Lung (tissue), 12 donors: ENCODE results near the gene ROMO1. TPM values are rescaled to one million over a fixed set of nuclear protein-coding genes. Genes with fewer than 3 reads are reported as not detected.
"Not testable (repeated sequence)": the region's sequence is repeated elsewhere in the genome, so short reads cannot be mapped to it uniquely, and the experiment has no call there.

Experiments
- ATAC-seq: fragments of 200-7000 bp; cut with Tn5 transposase; one replicate; pipeline ENCODE4 v1.9.1; 2020; ENCODE audit warnings: moderate number of reproducible peaks; ENCODE audit not compliant: insufficient read depth, low FRiP score
- DNase-seq, 3 donors: peaks; one replicate each; pipeline ENCODE4 v3.0.0-alpha.2; 2013 to 2017
- H3K27ac ChIP-seq, 2 donors: one replicate each; pipeline ENCODE4 v1.5.1; 2013; ENCODE audit warnings: mild to moderate bottlenecking in 2 of 2, moderate library complexity in 2 of 2, control low read depth in 1 of 2, inconsistent platforms in 1 of 2, low read depth in 1 of 2, low read length in 1 of 2
- H3K27me3 ChIP-seq, 3 donors: one replicate each; pipeline ENCODE4 v1.5.1; 2013; ENCODE audit warnings: low read length in 2 of 3; ENCODE audit not compliant: control insufficient read depth in 3 of 3, insufficient read depth in 3 of 3
- H3K36me3 ChIP-seq, 4 donors: one replicate each; pipeline ENCODE4 v1.5.1; 2013; ENCODE audit warnings: low read length in 4 of 4, mild to moderate bottlenecking in 1 of 4, moderate library complexity in 1 of 4; ENCODE audit not compliant: control insufficient read depth in 4 of 4, insufficient read depth in 4 of 4
- H3K4me1 ChIP-seq, 5 donors: one replicate each; pipeline ENCODE4 v1.5.1; 2013; ENCODE audit warnings: low read length in 5 of 5, mild to moderate bottlenecking in 2 of 5, moderate library complexity in 1 of 5; ENCODE audit not compliant: control insufficient read depth in 5 of 5, insufficient read depth in 5 of 5
- H3K4me3 ChIP-seq: one replicate; pipeline ENCODE4 v1.5.1; 2013; ENCODE audit warnings: mild to moderate bottlenecking, control low read depth, moderate library complexity
- H3K9ac ChIP-seq, 2 donors: one replicate each; pipeline ENCODE4 v1.5.1; 2013; ENCODE audit warnings: low read length in 2 of 2, control low read depth in 1 of 2; ENCODE audit not compliant: insufficient read depth in 1 of 2
- H3K9me3 ChIP-seq, 4 donors: one replicate each; pipeline ENCODE4 v1.5.1; 2013; ENCODE audit warnings: low read length in 3 of 4, mild to moderate bottlenecking in 1 of 4, moderate library complexity in 1 of 4; ENCODE audit not compliant: control insufficient read depth in 4 of 4, insufficient read depth in 3 of 4
- WGBS, 2 donors: extraction: QIAGEN DNeasy Blood & Tissue Kit; methylation state at CpG; one replicate each; pipeline ENCODE4 v1.1.7; 2013; 5-methylcytosine and 5-hydroxymethylcytosine counted together
- polyA plus RNA-seq, 2 donors: library from polyadenylated mRNA; stranded (reverse); fragments of 200-250 nt; gene quantifications; one replicate each; pipeline ENCODE4 v1.2.1, GENCODE V29; 2013
- total RNA-seq, 2 donors: library from RNA; depleted of rRNA in 1 of 2; stranded (reverse); fragments of >200 nt in 1 of 2; gene quantifications; one replicate each; pipeline ENCODE4 v1.2.1, GENCODE V29; 2014 to 2021
- TF ChIP-seq, protein P1 (sequence below): IDR thresholded peaks from 2 replicates; pipeline ENCODE4 v1.5.1; 2012; ENCODE audit warnings: mild to moderate bottlenecking; ENCODE audit errors: control extremely low read depth, extremely low read depth
- donor health status: control.
- donor health status: control.
- donor health status: Bipolar disorder and iron deficiency.
- donor health status: healthy.
- donor health status: DM: yes; HTN: yes; CAD: no.

ROMO1 gene
- total and polyA plus RNA-seq, 4 donors: 98.6 to 501 (median 272) TPM

DNA sequence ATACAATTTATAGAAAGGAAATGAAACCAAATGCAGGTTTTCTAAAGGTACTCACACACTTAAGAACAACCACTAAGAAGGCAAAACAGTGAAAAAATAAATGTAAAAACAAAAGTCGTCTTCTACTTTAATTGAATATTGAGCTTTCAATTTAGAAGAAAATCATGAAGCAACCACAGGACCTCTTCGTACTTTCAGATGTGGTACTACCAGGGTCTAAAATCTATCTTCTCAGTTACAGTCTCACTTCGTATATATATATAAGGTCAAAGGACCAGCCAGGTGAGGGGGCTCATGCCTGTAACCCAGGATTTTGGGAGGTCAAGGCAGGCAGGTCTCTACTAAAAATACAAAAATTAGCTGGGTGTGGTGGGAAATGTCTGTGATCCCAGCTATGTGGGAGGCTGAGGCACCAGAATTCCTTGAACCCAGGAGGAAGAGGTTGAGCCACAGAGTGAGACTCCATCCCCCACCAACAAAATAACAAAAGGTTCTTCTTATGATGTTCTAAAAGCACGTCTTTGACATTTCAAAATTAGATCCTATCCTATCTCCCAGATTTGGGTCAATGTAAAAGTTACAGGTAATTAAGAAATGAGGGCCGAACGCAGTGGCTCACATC is 12.5 kb downstream of the ROMO1 start:
- Histone ChIP-seq H3K4me3 (no peak overlapping the region), H3K9me3 (peaks cover 0 to 1% (median 0%) of the 10 kb centered on the region in 4 donors), H3K4me1 (peaks cover 0 to 4% (median 0%) of the 10 kb centered on the region in 5 donors), H3K27me3 (no peaks in the 10 kb centered on the region), H3K9ac (no peak overlapping the region), H3K27ac (no peak overlapping the region), H3K36me3 (peaks cover 20 to 72% (median 42%) of the 10 kb centered on the region in 4 donors)
- 78 to 90% methylated on average over 6 of the region's 6 CpGs for WGBS, 2 donors
- DNase-seq (no peak), ATAC-seq (no peak)
- TF ChIP-seq, protein P1, sequence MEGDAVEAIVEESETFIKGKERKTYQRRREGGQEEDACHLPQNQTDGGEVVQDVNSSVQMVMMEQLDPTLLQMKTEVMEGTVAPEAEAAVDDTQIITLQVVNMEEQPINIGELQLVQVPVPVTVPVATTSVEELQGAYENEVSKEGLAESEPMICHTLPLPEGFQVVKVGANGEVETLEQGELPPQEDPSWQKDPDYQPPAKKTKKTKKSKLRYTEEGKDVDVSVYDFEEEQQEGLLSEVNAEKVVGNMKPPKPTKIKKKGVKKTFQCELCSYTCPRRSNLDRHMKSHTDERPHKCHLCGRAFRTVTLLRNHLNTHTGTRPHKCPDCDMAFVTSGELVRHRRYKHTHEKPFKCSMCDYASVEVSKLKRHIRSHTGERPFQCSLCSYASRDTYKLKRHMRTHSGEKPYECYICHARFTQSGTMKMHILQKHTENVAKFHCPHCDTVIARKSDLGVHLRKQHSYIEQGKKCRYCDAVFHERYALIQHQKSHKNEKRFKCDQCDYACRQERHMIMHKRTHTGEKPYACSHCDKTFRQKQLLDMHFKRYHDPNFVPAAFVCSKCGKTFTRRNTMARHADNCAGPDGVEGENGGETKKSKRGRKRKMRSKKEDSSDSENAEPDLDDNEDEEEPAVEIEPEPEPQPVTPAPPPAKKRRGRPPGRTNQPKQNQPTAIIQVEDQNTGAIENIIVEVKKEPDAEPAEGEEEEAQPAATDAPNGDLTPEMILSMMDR: no peak

GRCh38 chr20:35713120-35713519 is 13.9 kb downstream of the ROMO1 start:
- H3K4me1 ChIP-seq: not testable (repeated sequence)
- WGBS, 2 donors: 80 to 83% methylated on average over 9 of the region's 9 CpGs

DNA sequence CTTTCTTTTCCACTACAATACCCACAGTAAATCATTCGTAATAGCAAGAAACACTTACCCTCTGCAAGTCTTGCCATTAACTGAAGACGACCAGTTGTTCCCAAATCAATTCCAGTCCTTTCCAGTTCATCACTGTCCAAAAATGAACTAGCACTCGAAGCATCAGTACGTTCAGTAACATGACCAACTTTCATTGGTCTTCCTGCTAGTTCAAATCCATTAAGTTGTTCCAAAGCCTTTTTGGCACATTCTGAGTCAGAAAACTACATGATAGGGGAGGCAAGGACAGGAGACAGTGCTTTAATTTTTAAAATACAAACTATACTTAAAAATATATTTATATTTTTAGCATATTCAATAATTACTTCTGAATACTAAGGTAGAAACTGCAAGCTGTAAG is 14.9 kb downstream of the ROMO1 start:
- 83 to 85% methylated on average over 4 of the region's 4 CpGs for WGBS, 2 donors
- Histone ChIP-seq H3K27me3 (no peaks in the 10 kb centered on the region), H3K27ac (no peak overlapping the region), H3K4me3 (no peak overlapping the region), H3K36me3 (peaks cover 32 to 84% (median 48%) of the 10 kb centered on the region in 4 donors), H3K9ac (no peak overlapping the region), H3K9me3 (peaks cover 0 to 1% (median 0%) of the 10 kb centered on the region in 4 donors), H3K4me1 (peaks cover 0 to 4% (median 0%) of the 10 kb centered on the region in 5 donors)
- DNase-seq: no peak
- no peak for ATAC-seq
- TF ChIP-seq, protein P1: no peak

More at GRCh38 chr20:35713120-35713519, 13.9 kb downstream of the ROMO1 start:
- ATAC-seq, DNase-seq, H3K9ac ChIP-seq, H3K9me3 ChIP-seq, H3K27ac ChIP-seq, H3K27me3 ChIP-seq, H3K4me3 ChIP-seq: not testable (repeated sequence)
- peaks cover 24 to 83% (median 43%) of the 10 kb centered on the region in 4 donors for H3K36me3 ChIP-seq

- DNase-seq (no peak), ATAC-seq (no peak)
- TF ChIP-seq, protein P1: no peak
- H3K27me3 ChIP-seq: no peaks in the 10 kb centered on the region
- H3K9ac ChIP-seq: no peak overlapping the region
- H3K9me3 ChIP-seq: peaks cover 0 to 1% (median 0%) of the 10 kb centered on the region in 4 donors
- peaks cover 0 to 2% (median 0%) of the 10 kb centered on the region in 5 donors for H3K4me1 ChIP-seq
- H3K36me3 ChIP-seq: peaks cover 43 to 83% (median 58%) of the 10 kb centered on the region in 4 donors
- 94 to 96% methylated on average over 2 of the region's 2 CpGs for WGBS, 2 donors
- no peak overlapping the region for H3K4me3 ChIP-seq
- no peak overlapping the region for H3K27ac ChIP-seq
Measured at GRCh38 chr20:35715652-35716051, 16.4 kb downstream of the ROMO1 start.
